ENCODE measurements around the gene IRX2. TPM values are rescaled to one million over a fixed set of nuclear protein-coding genes. Genes with fewer than 3 reads are reported as not detected.

Gene IRX2
- total RNA-seq, 1 experiment from 2014 or later: 0.12 TPM

DNA sequence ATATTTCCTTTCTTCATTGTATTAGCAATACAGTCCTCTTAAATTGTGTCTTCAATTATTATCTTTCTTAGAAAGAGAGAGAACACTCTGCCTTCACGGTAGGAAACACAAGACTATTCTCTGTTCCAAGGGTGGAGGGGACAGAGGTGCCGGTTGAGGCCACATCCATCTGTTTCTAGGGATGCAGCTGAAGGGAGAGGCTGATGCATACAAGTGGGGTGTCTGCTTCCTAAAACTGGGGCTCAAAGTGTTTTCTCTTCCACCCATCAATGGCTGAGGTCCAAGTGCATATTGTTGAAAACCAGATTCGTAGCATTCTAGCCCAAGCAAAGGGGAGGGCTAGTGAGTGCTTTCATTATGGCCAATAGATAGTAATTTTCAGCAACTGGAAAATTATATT, 9.5 kb downstream of the IRX2 start:
- no peak for DNase-seq (ENCODE audit: low read depth)

DNA sequence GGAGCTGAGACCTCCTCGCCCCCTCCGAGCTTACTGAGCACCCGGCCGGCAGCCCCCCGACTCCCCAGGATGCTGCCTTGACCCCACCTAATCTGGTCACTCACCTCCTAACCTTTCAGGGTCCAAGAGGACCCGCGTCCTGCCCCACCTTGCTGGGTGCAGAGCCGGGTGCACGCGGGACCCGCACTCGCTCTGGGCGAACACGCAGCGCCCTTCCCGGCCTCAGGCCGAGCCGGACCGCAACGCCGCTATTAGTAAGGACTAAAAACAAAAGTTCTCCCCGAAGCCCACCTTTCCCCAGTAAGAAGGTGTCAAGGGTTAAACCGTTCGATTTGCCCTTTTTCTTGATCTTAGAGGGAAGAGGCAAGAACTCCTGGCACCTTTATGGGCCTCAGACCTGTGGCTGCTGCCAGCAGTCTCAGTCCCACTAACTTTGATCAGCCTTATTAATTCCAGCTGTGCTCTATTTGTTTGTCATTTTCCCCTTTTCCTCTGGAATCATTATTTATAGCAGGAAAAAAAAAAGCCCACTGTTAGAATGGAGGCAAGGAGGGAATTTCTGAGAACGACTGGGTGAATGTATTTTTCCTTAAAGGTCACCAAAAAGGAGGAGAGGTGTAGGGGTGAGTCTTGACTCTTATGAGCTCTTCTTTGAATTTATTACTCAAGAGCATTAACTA, 10.5 kb downstream of the IRX2 start:
- DNase-seq (ENCODE audit: low read depth): no peak

GRCh38 chr5:2740051-2740875, 11.2 kb downstream of the IRX2 start:
- DNase-seq (ENCODE audit: low read depth): no peak

GRCh38 chr5:2739360-2740050, 12.0 kb downstream of the IRX2 start:
- DNase-seq (ENCODE audit: low read depth): no peak

DNA sequence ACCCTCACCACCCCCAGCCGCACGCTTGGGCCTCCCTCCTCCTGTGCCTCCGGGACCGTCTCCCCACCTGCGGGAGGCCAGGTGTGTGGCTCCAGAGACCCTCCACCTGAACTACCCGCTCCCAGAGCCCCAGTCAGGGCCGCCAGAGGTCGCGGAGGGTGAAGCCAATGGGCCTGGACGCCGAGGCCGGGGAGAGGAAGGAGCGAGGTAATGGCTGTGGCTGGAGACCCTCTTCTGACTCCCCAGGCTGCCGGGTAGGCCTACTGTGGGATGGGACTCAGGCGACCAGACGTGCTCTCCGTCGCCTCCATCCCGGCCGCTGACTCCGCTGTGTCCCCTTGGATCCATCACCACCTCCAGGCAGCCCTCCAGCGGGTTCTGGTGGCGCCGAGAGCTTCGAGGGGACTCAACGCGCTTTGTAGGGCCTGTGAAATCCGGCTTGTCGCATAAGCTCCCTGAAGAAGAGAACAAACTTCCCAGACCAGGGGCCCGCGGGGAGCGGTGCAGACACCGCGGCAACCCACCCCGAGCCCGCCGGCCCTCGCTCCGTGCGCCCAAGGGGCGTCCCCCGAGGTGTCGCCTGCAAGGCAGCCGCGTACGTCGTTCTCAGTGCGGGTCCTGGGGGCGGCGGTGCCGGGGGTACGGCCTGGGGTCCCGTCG, 12.6 kb downstream of the IRX2 start:
- no peak for DNase-seq (ENCODE audit: low read depth)

DNA sequence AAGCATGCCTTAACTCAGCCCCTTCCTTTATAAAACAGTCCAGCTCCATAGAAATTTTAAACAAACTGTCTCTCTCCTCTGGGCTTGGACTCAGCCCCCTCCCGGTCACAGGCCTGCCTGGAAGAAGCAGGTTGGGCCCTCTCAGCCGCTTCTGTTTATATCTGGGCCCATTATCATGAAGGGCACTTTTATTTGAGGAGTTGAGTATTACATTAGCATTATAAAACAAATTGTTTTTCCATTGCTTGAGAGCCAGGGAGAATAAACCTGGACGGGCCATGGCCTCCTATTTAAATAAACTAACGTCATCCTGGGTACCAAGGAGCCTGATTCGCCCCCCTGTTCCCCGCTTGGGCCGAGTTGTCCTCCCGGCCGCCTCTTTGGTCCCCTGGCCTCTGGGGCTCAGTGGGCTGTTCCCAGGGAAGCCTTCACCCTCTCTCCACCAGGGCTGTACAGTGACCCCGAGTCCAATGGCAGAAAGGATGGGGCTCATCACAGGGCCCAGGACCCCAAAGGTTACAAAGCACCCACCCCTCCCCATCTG, 13.2 kb downstream of the IRX2 start:
- DNase-seq (ENCODE audit: low read depth): no peak

- no peak for DNase-seq (ENCODE audit: low read depth)
These were observed 14.0 kb downstream of the IRX2 start for GRCh38 chr5:2737273-2738155.

GRCh38 chr5:2736872-2737271, 14.6 kb downstream of the IRX2 start:
- DNase-seq (ENCODE audit: low read depth): no peak

DNA sequence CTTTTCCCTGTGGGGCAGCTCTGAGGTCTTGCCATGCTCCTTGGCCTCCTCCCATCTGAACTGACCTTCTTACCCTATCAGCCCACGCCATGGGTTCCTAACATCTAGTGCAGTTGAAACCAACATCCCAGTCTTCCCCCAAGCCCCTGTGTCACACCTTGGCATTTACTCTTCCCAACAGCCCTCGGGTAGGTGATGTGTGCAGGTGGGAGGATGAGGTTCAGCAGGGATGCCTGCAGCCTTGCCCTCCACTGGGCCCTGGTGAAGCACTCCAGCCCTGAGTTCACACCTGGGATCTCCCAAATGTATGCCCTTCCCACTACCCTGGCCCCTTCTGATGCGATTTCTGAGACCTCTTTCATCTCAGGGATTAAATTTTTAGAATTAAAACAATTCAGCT, 15.5 kb downstream of the IRX2 start:
- no peak for DNase-seq (ENCODE audit: low read depth)

- DNase-seq (ENCODE audit: low read depth): no peak
These were observed 18.6 kb downstream of the IRX2 start for GRCh38 chr5:2732850-2733249.

GRCh38 chr5:2732004-2732403, 19.5 kb downstream of the IRX2 start:
- no peak for DNase-seq (ENCODE audit: low read depth)

DNA sequence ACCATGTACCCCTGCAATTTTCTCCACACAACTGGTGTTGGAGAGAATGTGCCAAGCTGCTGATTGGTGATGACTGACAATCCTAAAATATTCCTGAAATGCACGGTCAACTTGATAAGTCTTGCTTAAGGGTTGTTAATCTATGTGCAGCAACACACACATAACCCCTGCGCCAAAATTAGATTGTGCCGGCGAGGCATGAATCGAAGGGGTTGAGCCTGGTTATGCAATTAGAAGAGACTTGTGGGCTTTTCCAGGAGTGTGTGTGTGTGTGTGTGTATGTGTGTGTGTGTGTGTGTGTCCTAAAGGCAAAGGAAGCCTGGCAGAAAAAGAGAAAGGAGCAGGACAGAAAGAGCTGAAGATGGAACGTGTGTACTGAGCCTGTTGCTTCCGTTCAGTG, 22.3 kb downstream of the IRX2 start:
- no peak for DNase-seq (ENCODE audit: low read depth)

DNA sequence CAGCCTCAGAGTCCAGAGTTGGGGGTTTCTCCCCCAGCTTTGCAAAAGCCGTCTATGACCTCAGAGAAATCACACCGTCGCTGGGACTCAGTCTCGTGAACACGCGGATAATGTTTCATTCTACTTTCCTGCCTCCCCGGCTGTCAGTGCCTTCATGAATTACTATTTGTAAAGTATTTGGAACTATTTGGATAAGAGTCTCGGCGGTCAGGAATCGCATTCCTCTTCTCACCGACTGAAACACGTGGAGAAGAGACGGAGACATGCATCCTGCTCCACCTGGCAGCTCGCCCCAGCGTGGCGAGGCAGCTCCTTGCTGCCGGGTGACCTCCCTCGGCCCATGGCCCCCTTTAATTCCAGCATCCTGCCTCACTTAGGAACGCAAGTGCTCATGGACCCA, 23.9 kb downstream of the IRX2 start:
- DNase-seq (ENCODE audit: low read depth): no peak

DNA sequence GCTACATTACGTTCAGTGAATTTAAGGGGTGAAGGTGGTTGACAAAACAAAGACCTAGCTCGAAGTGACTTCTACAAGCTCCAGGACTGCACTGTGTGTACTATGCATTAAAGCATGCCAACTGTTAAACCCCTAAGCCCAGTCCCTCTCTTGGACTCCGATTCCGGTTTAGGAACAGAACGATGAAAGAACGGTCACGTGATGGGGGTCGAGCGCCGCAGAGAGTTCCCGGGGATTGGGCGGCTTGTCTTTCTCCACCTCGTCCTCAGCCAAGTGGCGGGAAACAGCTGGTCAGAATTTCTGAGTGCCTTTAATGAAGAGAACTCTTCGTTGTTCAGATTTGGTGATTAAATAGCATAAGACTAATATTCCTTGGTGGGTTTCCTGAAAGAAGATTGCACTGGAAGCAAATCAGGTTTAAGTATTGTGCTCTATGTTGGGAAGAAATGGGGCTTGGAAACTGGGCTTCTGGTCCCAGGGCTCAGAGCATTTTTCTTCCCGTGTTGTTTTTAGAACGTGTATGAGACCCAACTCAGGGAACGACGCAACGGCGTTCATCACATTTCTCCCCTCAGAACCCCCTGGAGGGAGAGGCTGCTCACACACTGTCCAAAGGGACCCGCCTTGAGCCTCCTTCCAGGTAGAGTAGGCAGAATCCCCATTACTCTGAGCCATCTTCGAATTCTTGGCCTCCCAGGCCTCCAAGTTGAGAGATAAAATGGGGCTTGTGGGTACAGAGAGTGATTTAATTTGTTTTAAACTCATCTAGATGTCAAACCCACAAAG, 25.3 kb downstream of the IRX2 start:
- DNase-seq (ENCODE audit: low read depth): no peak

- no peak for DNase-seq (ENCODE audit: low read depth)
These were observed 26.6 kb downstream of the IRX2 start for GRCh38 chr5:2724831-2725230.

DNA sequence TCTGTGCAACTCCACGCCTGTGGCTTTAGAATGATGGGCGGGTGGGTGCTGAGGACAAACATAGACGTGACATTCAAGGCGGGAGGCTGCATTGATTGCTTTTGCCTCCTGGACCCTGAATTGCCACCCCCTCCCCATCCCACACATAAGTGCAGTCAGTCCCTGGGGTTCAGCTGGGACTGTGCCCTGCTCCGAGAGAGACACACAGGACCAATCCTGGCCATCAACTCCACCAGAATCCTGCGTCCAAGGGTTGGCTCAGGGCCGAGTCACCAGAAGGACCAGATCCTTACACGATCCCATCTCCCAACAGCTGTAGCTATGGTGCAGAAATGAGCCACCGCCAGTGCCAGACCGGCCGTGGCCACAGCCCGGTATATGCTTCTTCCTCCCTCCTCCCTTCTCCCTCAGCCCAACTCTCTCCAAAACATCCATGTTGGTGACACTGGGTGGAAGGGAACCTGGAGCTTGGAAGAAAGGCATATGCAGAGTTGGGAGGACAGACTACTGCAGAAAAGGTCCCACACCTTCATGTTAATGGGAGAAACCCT, 27.4 kb downstream of the IRX2 start:
- DNase-seq (ENCODE audit: low read depth): no peak

DNA sequence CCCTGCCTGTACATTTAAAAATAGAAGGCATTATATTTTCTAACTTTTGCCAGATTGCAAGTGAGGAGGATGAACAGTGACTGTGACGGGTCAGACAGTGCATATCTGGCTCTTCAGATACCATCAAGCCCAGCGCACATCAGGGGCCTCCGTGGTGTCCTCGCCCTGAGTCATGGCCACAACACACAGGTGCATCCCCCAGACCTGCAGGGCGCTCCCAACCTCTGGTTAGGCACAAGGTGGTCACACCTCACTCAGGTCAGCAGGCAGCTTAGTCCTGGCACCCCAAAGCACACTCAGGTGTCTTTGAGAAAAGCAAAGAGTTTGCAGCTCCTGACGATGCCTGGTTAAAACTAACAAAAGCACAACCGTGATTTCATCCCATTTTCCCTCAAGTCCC, 28.6 kb downstream of the IRX2 start:
- no peak for DNase-seq (ENCODE audit: low read depth)

GRCh38 chr5:2721385-2722138, 29.9 kb downstream of the IRX2 start:
- DNase-seq (ENCODE audit: low read depth): no peak

DNA sequence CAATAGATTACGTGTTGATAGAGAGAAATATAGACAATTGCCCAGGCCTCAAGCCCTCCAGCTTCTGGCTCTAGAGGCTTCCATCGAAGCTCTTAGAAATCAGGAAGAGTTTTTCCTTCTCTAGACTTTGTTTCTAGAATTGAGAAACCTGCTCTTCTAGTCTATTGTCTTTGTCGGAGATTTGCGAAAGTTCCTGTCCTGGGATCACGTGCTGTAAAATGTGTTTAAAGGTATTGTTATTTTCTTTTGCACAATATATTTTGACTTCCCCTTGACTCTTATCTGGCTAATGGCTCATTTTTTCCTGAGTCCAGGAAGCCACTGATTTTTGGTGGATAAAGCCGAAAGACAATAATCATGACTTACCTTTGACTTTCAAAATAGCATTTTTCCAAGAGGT, 32.1 kb downstream of the IRX2 start:
- no peak for DNase-seq (ENCODE audit: low read depth)

All from RPMI7951 (cell line).